Myocyte (in vitro differentiated cells): ENCODE data around the gene SPTY2D1. TPM values are rescaled to one million over a fixed set of nuclear protein-coding genes. Genes with fewer than 3 reads are reported as not detected.
"Not testable (repeated sequence)": the region's sequence is repeated elsewhere in the genome, so short reads cannot be mapped to it uniquely, and the experiment has no call there.

Source experiments
- DNase-seq: peaks from one replicate; pipeline ENCODE4 v3.0.0-alpha.2; 2012; ENCODE audit warnings: low read depth
- total RNA-seq: library from RNA; depleted of rRNA; stranded (reverse); fragments of >200 nt; gene quantifications from 2 replicates; pipeline ENCODE4 v1.2.3, GENCODE V29; 2014

SPTY2D1 gene
- total RNA-seq, 1 donor from 2014 or later = 22.0 TPM

DNA sequence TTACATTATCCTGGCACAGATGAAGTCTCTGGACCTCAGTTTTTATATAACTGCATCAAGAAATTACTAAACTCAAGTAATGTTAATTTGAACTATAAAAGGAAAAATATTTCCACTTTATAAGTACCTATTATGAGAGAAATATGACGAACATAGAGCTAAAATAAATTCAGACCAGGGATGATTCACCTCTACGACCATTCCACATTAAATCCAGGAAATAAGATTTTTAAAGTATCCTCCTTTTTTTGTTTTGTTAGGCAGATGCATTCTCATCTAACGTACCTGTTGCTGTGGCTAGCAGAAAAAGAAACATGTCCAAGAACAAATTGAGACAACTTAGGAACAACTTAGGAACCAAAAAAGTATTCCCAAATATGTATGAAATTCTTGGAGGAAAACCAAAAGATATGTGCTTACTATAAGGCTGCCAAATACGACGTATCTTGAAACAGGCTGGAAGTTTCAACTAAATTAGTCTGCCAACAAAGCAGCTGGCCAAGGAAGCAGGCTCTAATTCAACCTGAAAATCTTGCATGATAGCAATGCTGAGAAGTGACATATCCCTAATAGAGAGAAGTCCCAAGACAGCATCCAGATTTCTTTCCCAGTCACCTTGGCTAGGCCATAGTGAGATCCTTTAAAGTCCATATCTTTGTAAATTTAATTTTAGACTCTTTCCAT, 15.7 kb downstream of the SPTY2D1 start:
- no peak for DNase-seq

DNA sequence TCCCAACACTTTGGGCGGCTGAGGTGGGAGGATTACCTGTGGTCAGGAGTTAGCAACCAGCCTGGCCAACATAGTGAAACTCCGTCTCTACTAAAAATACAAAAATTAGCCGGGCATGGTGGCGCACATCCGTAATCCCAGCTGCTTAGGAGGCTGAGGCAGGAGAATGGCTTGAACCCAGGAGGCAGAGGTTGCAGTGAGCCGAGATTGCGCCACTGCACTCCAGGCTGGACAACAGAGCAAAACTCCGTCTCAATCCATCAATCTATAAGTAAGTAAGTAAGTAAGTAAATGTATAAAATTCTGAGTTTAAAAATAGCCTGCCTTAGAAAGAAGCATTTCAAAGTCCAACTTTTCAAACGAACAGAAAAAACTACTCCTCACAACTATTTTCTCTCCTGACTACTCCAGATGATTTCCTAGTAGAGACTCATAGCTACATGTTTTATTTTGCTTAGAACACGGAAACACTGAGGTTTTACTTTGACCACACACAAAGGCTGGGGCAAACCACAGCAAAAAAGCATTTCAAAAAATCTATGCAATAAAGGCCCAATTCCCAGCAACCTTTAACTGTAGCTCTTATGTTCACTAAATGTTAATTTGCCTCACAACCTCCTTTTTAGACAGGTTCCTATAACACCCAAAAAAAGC, 16.3 kb downstream of the SPTY2D1 start:
- peak; percentile 26 for DNase-seq

DNA sequence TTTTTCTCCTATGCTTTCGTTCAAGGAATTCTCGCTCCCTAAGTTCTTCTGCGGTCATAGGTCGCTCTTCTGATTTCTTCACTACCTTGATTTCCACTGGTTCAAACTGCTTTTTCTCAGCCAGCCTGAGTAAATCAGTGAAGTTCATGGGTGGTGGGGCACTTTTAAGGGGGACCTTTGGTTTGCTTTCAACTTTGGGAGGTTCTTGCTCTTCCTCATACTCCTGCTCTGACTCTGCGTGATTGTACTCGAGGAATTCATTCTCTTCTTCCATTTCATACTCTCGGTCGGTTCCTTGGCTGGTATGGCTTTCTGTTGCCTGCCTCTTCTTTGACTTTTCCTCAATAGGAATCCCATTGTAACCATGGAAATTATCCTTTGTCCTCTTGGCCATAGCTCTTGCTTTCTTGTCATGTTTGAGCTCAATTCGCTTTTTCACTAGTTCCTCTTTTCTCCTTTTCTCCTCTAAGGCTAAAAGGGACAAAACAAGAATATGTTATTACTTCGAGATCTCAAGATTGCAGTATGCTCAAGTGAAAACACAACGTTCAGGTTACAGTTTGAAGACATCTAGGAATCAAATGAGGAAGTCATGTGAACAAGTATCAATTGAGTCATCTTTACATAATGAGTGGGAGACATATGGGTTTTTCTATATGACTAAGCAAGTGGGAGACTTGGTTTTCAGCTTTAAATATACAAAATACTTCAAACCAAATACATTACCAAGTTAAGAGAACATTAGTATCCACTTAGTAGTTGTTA, 18.3 kb downstream of the SPTY2D1 start:
- DNase-seq = no peak

DNA sequence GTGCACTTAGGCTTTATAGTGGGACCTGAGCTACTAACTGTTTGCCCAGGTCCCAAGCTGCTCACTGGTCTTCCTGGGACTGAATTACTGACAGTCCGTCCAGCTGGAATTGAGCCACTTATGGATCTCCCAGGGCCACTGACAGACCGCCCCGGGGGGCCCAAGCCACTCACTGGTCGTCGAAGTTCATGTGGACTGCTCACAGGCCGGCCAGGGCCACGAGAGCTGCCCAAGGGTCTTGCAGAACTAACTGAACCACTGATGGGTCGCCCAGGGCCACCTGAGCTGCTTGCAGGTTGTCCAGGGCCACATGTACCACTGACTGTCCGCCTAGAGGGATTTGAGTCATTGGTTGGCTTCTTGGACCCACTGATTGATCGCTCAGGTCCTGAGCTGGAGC, 19.5 kb downstream of the SPTY2D1 start:
- no peak for DNase-seq

DNA sequence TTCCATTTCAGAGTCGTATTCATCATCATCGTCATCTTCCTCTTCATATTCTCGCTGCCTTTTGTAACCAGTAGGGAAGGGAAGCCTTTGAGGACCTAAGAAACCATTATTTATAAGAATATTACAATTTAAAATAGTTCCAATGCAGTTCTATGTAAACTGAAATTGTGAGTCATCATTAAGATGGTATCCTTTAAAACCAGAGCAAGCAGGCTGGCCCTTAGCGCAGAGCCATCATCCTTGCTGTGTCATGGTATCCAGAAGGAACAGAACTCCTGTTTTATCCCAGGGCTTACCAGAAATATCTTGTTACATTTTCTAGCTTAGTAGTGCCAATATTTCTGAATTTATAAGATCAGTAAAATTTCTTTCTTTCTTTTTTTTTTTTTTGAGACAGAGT, 21.7 kb downstream of the SPTY2D1 start:
- DNase-seq = no peak

DNA sequence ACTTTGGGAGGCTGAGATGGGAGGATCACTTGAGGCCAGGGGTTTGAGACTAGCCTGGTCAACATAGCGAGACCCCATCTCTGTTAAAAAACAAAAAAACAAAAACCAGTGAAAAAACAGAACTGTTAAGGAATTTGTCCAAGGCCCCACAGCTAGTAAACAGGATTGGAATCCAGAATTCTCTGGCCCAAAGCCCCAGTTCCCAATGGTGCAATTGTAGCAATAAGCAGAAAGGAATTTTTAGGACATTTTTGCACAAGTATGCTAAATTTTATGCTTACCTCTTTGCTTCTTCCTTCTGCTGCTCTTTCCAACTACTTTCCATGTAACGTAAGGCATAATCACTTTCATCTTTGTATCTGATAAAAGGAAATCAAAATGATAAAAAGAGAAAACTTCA, 22.9 kb downstream of the SPTY2D1 start:
- DNase-seq = no peak

DNA sequence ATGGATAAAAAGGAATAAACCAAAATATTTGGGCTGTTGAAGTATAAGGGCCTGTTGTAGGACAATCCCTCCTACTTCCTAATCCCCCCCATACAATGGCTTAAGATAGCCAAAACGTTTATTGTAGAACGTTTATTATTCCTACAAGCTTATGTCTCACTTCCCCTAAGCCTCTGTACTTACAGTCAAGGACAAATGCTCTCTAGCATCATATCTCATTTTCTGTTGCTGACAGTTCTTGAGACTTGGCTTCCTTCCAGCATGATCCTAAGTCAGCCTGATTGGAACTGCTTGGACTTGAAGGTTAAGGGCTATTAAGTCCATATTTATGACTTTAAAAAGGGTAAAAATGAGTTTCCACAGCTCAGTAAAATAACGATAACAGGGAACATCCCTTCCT, 25.8 kb downstream of the SPTY2D1 start:
- DNase-seq = no peak

DNA sequence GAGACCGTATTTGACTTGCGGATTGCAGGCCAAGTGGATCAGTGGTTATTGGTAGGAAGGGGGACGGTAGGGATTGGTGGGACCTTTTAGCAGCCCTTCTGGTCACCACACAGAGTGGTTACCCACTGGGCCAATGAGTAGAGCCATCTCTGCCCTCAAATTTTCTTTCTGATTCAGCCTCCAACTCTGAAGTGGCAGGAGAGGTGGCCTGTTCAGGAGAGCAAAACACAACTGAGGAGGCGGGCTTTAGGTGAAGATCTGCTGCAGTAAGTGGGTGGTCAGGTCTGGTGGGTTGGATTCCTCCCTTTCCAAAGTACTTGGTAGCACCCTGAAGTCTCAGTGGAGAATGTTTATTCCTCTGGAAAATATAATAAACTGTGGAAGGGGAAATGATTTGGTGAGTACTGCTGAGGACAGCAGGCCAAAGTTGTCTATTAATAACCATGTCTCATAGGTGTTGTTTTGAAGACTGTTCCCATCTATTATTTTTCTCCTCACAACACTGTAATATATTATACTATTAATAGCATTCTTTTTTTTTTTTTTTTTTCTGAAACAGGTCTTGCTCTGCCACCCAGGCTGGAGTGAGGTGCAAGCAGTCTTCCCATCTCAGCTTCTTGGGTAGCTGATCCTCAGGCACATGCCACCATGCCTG, 33.1 kb downstream of the SPTY2D1 start:
- DNase-seq = no peak

DNA sequence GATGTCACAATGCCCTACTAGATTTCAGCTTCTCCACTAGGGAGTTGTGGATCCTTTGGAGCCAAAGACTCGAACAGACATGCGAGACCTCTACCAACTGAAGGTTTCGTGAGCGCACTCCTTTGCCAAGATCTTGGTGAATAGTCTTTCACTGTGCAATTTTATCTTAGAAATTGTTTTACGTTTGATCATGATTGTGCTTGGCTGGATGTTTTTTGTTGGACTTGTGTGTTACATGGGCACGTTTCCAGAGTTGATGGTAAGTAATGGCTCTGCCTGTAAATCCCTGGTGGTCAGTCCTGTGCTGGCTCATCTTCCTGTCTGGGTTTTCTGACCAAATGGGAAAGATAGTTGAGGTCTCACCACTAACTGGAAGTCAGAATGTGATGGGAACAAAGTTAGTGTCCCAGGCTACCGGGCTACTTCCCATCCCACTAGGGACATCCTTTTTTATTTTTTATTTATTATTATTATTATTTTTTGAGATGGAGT, 34.4 kb downstream of the SPTY2D1 start, which contains the start of gene MISFA:
Gene MISFA (plus strand): TSS at position 51 of the 492 bp plus-strand sequence. CDS start 140 bp downstream, at position 191.
- peak; percentile 57 for DNase-seq

DNA sequence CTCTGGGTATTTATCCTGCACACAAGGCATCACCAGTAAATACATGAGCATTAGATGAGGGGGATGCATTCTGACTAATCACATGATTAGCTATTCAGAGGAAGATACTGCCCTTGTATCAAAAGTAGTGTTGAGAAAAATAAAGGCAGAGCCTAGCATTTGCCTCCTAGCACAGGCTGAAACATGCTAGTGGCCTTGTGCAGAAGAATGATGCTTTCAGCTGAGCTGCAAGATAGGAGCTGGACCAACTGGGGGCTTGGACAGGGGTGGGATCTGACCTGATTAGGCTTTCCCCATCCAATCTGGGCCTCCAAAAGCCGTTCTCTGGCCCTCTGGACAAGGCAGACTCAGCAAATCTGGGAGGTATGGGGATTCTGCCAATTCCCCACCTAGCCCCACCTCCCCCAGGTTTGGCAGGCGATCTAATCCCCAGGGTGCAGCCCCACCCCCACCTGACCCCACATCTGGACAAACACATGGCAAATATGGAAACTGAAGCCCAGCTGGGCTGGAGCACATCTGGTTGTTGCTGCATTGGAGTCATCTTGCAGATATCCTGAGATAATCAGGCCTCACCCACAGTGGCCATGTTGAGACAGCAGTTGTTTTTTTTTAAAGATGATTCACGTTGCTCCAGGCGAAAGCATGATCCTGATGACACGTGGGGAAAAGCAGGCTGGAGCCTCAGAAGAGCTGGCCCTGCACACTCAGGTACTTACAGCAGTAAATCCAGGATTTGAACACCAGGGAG, 39.0 kb downstream of the SPTY2D1 start:
- peak; percentile 36 for DNase-seq

DNA sequence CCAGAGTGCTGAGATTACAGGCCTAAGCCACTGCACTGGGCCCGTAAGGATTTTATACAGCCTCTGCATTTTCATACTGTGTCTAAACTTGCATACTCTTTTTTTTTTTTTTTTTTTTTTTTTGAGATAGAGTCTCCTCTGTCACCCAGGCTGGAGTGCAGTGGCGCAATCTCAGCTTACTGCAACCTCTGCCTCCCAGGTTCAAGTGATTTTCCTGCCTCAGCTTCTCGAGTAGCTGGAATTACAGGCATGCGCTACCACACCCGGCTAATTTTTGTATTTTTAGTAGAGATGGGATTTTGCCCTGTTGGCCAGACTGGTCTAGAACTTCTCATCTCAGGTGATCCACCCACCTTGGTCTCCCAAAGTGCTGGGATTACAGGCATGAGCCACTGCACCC, 40.1 kb downstream of the SPTY2D1 start:
- not testable (repeated sequence) for DNase-seq

DNA sequence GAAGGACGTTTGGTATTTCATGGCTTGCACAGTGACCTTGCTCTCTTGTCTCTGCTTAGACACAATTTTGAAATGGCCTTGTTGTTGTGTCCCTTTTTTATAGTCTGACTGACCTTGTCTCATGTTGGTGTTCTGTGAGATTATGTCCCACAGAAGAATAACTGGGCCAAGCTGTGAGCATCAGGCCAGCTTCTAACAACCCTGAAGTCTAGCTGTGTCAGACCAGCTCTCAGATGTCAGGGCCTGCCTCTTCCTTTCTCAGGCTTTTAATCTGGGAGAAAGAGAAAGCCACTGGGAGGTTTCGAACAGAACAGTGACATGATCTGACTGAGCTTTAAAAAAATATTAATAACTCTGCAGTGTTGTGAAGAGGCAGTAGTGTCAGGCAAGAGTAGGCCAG, 43.6 kb downstream of the SPTY2D1 start:
- DNase-seq = no peak

DNA sequence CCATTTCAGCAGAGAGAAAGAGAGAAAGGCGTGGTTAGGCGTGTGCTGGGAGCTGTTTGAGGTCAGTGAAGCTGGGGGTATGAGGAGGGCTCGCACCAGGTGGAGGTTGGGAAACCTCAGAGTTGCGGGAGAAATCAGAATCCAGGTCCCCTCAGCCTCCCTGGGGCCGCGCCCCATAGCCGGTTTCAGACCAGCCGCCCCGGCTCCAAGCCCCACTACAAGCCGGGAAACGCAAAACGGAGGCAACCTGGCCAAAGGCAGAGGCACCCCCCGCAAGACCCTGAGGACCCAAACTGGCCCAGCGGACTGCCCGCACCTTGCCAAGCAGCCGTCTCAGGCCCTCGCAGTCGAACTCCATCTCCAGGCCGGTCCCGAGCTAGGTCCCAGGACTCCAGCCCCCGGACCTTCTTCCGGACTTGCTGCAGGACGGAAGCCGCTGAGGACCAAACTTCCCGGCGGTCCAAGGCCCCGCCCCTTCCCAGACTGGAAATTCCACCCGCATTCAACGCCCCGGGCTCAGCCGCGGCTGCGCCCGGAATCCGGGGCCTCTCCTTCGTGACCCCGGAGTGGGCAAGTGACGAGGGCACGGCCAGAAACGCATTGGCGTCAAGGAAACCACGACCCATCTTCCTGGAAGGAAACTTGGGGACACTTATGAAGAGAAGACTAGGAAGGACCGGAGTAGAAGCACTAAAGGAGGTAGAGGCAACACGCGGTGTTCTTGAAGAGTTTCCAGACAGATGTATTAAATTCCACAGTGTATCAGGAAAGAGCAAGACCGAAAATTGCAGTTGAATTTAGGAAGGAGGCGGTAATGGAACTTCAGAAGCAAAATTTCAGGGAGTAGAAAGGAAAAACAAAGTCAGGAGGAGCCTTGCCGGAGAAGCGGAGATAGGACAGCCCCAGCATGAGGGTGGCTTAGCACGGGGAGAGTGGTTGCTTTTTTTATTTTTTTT, 45.6 kb downstream of the SPTY2D1 start, which contains the start of gene UEVLD:
Gene UEVLD (minus strand): TSS at position 438 of the 956 bp plus-strand sequence. CDS start 80 bp downstream, at position 358.
- DNase-seq = peak; percentile 95

DNA sequence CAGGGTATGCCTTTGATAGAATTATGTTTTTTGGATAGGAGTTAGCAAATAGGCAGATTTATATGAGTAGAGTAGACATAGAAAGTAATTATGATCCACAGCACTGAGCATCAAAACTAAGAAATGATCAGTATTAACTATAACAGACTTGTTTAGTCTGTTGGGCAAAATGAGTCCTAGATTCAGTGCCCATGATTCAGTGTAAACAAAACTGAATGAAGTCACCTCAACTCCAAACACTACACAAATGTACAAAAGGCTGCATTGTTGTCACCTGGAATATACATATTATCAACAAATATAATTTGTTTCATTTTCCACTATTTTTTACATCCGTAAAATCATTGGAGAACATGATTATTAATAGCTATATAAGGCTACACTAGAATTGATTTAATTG, 52.3 kb downstream of the SPTY2D1 start:
- no peak for DNase-seq

DNA sequence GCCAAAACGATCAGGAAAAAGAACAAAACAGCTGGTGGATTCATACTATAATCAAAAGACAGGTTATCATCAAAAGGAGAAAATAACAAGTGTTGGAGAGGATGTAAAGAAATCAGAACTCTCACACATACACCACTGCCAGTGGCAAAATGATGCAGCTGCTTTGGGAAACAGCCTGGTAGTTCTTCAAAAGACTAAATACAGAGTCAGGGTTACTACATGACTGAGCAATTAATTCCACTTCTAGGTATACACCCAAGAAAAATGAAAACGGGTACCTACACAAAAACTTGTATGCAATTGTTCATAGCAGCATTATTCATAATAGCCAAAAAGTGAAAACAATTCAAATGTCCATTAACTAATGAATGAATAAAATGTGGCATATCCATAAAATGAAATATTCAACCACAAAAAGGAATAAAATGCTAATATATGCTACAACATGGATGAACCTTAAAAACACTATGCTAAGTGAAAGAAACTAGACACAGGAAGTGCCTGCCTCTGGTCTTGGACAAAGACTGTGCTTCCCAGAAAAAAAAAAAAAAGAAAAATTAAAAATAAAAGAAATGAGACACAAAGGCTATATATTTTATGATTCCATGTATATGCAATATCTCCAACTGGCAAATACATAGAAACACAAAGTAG, 53.9 kb downstream of the SPTY2D1 start:
- no peak for DNase-seq

DNA sequence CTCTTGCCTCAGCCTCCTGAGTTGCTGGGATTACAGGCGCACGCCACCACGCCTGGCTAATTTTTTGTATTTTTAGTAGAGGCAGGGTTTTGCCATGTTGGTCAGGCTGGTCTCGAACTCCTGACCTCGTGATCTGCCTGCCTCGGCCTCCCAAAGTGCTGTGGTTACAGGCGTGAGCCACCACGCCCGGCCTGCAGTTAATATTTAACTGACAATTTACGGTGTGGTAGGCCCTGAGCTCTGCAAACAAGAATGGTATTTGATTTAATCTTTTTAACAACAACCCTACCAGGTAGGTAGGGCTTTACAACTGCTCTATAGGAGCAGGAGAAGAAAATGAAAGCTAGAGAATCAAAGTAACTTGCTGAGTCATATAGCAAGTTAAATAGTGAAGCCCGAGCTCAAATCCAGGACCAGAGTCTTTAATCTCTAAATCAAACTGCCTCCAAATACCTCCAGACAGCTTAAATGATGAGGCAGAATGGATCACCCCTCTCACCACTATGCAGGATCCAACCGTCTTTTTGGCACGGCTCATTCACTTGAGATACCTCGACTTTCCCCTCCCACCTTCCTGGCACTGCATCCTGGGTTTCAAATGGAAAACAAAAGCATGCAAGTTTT, 55.1 kb downstream of the SPTY2D1 start:
- no peak for DNase-seq

DNA sequence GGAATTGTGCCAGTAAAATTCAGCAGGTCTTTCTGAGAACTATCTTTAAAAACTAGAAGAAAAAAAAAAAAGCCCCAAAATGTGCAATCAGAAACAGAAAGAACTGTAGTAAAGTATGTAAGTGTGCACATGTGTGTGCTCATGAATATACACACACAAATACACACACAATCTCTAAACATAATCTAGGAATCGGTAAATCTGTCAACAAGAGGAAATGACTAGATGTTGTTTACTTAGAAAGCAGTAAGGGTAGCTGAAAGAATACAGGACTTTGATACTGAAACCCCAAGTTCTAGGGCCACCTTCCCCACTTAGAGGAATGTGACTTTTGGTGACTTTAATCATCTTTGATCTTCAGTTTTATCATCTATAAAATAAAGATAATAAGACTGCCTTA, 58.8 kb downstream of the SPTY2D1 start:
- no peak for DNase-seq

DNA sequence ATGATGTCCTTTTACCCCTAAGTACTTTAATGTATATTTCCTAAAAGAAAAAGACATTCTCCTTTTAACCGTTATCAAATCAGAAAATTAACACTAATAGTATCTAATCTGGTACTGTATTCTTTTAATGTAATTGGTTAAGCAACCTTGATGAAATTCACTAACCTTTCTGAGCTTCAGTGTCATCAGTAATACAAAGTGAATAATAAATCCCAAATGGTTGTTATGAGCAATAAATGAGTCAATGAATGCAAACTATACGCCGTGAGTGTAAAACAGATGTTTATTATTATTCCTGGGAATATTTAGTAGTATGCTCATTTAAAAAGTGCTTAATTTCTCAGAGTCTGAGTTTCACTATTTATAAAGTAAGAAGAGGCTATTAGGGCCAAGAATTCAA, 67.1 kb downstream of the SPTY2D1 start:
- no peak for DNase-seq
